H7 (cell line): ENCODE results near the gene CNN3. TPM values are rescaled to one million over a fixed set of nuclear protein-coding genes. Genes with fewer than 3 reads are reported as not detected.

Experiments
- DNase-seq: peaks from one replicate; pipeline ENCODE4 v3.0.0; 2012
- H3K27me3 ChIP-seq: 2 replicates; pipeline ENCODE4 v1.6.0; 2011; ENCODE audit warnings: mild to moderate bottlenecking, low read length; ENCODE audit not compliant: control insufficient read depth, insufficient read depth
- H3K36me3 ChIP-seq: replicated peaks from 2 replicates; pipeline ENCODE4 v1.5.1; 2011; ENCODE audit warnings: low read length; ENCODE audit not compliant: control insufficient read depth, insufficient read depth
- H3K4me3 ChIP-seq: 2 replicates; pipeline ENCODE4 v1.5.1; 2011; ENCODE audit warnings: low read depth, mild to moderate bottlenecking, control low read depth, low read length, moderate library complexity; ENCODE audit not compliant: insufficient read depth
- total RNA-seq: library from RNA; depleted of rRNA; stranded (reverse); fragments of >200 nt; shearing (Covaris generic); gene quantifications from 2 replicates; pipeline ENCODE4 v1.2.3, GENCODE V29; 2014

CNN3 gene
- total RNA-seq, 1 experiment from 2014 or later = 364 TPM

DNA sequence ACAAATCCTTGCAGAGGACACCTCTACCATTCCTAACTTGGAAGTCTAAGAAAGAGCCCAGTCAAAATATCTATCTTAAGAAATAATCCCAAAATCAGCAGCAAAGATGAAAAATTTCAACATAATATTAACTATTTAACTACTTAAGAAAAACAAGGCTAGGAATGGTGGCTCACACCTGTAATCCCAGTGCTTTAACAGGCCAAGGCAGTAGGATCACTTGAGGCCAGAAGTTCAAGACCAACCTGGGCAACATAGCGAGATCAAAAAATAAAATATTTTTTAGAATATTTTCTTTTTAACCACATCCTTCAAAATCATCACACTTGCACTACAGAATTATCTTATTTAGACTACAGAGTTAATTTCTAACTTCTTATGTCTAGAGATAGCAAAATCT lies 4.9 kb downstream of the CNN3 start:
- no peak for DNase-seq
- H3K36me3 ChIP-seq = no peaks in the 10 kb centered on the region
- H3K27me3 ChIP-seq = no peaks in the 10 kb centered on the region
- H3K4me3 ChIP-seq = no peak overlapping the region

DNA sequence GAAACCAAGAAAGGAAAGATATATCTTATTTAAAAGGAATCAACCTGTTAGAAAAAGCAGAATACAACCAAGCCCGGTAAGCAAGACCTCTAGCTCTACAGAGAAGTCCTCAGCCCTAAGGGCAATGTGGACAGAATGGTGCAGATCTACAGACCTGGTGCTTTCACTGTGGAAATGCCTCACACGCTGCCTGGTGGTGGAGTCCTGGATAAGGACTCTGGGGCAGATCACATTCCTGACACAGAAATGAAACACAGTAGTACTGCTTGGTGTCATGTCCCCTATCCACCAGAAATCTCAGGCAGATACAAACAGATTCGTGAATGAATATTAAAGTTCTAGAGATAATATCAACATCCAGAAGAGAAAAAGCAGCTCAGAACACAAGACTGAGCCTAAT lies 6.8 kb downstream of the CNN3 start:
- no peaks in the 10 kb centered on the region for H3K27me3 ChIP-seq
- H3K36me3 ChIP-seq = no peaks in the 10 kb centered on the region
- DNase-seq = no peak
- no peak overlapping the region for H3K4me3 ChIP-seq

DNA sequence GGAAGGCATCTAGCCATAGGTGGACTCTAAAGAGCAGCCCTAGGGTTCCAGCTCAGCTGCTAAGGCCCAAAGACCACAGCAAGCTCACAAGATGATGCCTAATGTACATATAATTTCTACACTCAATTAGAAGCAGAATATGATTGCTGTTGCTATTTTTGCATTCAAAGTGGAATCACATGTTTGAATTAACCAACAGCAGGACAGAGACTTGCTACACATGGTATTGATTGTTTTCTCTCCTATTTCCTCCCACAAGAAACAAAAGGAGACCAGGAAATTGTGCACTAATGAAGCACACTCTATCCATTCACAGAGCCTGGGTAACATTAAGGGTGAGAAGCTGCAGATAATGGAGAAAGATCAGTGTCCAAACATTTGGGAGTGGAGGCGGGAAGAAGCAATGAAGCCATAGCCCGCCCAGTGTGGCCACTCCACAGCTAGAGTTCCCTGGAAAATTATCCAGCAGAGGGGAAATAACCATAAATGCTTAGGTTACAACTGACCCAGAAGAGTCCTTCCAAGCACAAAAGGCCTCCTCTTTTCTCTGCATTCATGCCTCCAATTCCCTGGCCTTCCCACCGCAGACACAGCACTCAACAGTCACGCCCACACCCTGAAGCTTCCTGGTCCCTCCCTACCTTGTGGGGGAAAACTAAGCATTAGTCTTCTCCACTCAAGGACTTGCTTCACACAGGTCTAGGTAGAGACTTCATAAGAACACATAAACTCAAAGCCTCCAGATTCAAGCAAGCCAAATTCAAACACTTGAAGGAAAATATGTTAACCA lies 7.5 kb downstream of the CNN3 start:
- no peak overlapping the region for H3K4me3 ChIP-seq
- DNase-seq = no peak
- no peaks in the 10 kb centered on the region for H3K27me3 ChIP-seq
- H3K36me3 ChIP-seq = no peaks in the 10 kb centered on the region

DNA sequence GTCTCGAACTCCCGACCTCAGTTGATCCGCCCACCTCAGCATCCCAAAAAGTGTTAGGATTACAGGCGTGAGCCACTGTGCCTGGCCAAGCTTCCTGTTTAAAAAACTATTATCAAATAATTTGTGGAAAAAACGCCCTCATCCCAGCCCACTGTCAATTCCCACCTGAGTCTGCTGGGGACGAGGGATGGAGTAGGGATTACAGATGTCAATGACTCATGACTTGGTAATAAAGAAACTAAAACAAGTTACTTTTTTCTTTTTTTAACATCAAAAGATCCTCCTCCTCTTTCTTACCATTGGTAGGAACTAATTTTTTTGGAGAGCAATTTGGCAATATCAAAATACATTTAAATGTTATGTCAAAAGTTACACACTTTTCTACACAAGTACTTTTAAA lies 9.7 kb downstream of the CNN3 start:
- H3K4me3 ChIP-seq = no peak overlapping the region
- H3K36me3 ChIP-seq = no peaks in the 10 kb centered on the region
- H3K27me3 ChIP-seq = no peaks in the 10 kb centered on the region
- DNase-seq = no peak

DNA sequence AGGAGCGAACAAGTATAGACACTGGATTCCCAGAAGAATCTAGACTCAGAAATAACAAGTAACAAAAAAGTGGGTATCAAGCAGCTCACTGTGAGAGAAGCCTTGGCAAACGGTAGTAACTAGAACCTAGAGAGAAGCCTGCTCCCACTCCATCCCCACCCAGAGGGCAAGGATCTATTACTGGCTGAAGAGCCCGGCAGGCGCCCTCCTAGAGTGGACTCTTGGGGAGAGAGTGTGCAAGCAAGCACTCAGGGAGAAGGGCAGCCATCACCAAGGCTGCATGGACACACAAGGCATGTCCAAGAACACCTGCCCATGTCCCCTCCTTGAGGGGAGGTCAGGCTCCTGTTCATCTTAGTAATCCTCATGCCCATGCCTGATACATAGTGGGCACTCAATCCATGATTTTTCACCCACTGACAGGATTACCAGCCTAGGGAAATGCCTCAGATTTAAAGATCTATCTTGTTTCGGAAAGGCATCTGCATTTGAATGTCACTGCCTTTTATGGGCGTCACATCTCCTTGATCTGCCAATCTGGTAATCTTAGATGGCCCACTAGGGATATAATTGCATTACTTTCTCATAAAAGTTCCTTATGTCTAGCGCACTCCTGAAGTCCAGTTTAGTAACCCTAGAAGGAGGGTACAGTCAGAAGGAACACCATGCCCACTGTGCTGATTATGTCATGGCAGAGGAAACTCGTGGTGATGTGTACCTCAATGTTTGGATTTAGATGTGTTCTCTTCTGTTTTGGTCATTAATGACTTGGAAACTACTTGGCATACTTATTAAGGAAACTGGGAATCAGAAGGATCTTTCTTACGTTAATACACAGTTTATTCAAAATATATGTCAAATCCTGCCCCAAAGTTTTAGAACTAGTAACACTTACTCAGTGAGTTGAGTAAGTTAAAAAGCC lies 14.4 kb downstream of the CNN3 start:
- Histone ChIP-seq H3K27me3 (no peaks in the 10 kb centered on the region), H3K4me3 (no peak overlapping the region), H3K36me3 (no peaks in the 10 kb centered on the region)
- DNase-seq = no peak

DNA sequence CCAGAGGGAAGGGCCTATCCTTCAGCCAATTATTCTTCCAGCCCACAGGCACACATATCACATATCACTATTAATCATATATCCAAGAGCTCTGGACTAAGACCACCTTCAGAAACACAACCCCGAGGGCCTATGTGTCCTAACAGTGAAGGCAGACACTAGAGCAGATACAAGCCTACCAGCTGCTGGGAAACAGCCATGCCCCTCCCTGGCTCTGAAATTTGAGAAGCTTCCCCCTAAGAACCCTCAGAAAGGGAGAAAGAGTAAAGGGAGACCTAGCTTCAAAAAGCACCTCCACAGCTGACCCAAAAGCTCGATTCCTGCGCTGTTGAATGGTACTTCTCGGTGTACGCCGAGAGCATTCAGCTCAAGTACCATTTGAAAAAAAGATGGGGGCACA lies 17.4 kb downstream of the CNN3 start:
- H3K4me3 ChIP-seq = no peak overlapping the region
- peak; percentile 30 for DNase-seq
- no peaks in the 10 kb centered on the region for H3K36me3 ChIP-seq
- H3K27me3 ChIP-seq = no peaks in the 10 kb centered on the region

DNA sequence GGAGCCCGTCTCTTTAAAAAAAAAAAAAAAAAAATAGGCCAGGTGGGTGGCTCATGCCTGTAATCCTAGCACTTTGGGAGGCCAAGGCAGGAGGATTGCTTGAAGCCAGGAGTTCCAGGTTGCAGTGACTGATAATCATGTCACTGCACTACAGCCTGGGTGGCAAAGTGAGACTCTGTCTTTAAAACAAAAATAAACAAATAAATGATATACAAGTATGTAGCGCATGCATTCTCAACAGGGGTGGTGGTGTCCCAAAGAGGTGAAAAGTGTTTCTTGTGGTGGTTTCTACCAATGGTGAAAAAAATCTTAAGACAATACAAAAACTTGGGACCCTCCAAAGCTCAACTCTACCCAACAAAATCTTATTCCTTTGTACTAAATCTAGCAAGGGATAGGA lies 17.9 kb downstream of the CNN3 start:
- no peak for DNase-seq
- Histone ChIP-seq H3K4me3 (no peak overlapping the region), H3K27me3 (no peaks in the 10 kb centered on the region), H3K36me3 (no peaks in the 10 kb centered on the region)

DNA sequence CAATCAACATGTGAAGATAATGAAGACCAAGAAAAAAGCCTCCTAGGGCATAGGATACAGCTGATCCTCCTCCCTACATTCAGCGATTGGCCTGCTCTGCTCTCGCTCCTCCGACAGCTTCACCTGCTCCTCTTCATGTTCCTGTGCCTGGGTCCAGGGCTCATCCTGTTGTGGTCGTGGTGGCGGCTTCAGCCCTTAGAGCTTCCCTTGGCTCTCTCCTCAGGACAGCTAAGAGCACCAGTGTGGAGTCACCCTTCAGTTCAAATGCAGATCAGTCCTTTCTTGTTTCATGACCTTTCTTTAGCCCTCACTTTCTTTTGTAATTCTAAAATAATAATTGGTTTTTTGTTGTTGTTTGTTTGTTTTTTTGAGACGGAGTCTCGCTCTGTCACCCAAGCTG lies 18.7 kb downstream of the CNN3 start:
- no peaks in the 10 kb centered on the region for H3K36me3 ChIP-seq
- no peak for DNase-seq
- no peak overlapping the region for H3K4me3 ChIP-seq
- no peaks in the 10 kb centered on the region for H3K27me3 ChIP-seq

DNA sequence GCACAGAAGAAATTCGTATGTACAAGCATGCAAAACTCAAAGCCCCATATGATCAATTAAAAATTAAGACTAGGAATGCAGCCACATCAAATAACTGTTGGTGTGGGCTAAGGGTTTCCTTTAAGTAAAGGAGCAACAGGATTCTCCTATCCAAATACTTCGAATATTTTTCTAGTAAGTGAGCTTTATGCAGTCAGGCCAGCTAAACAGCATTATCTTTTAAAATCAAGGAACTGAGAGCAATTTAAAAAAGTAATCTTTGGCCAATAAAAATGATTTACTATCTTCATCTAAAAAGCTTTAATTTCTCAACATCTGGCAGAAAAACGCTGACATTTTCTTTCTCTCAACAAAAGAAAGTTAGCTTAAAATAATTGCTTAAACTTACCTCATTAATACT lies 19.8 kb downstream of the CNN3 start:
- H3K36me3 ChIP-seq = no peaks in the 10 kb centered on the region; the same call in 1 of the 2 replicates
- no peaks in the 10 kb centered on the region for H3K27me3 ChIP-seq
- DNase-seq = no peak
- H3K4me3 ChIP-seq = no peak overlapping the region

DNA sequence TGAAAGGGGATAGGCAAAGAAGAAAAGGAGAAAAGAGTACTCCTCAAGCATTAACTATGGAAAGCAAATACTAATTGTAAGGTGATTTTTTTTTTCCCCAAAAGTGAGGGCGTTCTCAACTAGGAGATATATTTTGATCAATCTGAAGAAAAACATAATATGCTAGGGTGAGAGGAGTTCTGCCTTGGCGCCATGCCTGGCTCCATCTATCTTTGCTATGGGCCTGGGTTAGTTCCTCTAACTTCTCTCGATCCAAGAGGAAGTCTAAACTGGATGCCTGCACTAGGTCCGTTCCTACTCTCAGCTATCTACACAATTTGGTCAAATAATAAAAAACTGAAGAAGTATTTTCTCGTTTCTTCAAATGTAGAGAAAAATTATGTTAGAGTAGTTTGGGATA lies 20.5 kb downstream of the CNN3 start:
- no peaks in the 10 kb centered on the region; the same call in none of the 2 replicates for H3K36me3 ChIP-seq
- no peak overlapping the region for H3K4me3 ChIP-seq
- no peaks in the 10 kb centered on the region for H3K27me3 ChIP-seq
- no peak for DNase-seq

DNA sequence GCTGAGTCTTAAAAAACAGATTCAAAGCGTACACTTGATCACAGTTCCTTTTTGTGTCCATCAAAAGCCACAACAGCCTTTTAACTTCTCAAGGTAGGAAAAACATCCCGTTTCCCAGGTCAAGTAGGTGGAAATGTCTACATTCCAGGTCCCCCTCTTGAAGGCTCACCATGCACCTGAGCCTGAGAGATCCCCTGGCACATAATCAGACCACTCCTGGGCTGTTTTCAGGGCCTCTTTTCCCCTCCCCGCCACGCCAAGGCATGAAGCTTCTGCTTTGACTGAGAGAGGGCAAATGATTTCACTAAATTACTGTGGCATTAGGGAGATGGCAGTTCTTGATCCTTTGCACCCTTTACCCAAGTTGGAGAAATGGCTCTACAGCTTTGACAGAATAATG lies 21.7 kb downstream of the CNN3 start:
- Histone ChIP-seq H3K27me3 (no peaks in the 10 kb centered on the region), H3K36me3 (no peaks in the 10 kb centered on the region; the same call in none of the 2 replicates), H3K4me3 (no peak overlapping the region)
- DNase-seq = no peak

DNA sequence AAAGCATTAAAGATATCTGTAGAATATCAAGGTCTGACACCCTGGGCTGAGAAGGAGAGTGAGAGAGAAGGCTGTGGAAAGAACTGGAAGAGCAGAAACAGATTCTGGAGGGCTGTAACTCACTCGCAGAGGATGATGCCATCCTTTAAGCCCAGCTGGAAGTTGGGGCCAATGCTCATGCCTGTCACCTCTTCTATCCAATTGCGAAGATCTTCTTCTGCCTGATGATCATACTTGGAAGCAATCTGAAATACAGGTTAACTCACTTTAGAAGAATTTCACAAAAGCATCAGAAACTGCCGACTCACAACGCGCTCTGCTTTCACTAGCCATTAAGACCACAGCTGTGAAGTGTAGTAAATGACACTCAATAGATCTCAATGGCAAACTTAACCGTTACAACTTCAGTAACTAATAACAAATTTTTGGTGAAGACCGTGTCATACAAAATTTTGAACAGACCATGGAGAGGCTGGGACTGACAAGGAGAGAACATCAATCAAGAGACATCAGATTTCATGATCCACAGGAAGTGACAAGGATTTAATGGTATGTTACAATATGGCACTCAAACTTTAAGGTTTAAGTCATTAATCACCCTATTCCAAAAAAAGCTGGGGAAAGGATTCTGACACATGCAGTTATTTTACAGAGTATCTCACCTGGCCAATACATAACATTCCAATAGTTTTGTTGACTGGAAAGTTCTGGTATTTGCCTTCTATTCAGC lies 23.5 kb downstream of the CNN3 start:
- Histone ChIP-seq H3K27me3 (no peaks in the 10 kb centered on the region), H3K4me3 (no peak overlapping the region), H3K36me3 (peaks cover 4% of the 10 kb centered on the region)
- DNase-seq = no peak

DNA sequence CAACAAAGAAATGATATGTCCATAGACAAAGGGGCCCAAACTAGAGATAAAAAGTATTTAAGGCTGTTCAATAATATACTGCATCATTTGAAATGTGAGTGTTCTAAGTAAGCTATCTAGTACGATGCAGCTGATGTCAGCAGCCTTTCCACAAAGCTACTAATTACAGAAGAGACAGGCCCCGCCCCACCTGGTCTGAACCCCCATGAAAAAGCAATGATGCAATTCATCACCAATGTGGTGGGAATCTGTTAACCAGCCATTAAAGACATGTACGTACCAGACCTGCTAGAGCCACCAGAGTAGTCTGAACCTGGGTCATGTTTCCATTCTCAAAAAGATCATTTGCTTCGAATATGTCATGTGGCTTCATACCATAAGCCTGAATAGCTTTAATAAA lies 25.1 kb downstream of the CNN3 start:
- Histone ChIP-seq H3K4me3 (no peak overlapping the region), H3K27me3 (no peaks in the 10 kb centered on the region), H3K36me3 (peaks cover 12% of the 10 kb centered on the region)
- no peak for DNase-seq

DNA sequence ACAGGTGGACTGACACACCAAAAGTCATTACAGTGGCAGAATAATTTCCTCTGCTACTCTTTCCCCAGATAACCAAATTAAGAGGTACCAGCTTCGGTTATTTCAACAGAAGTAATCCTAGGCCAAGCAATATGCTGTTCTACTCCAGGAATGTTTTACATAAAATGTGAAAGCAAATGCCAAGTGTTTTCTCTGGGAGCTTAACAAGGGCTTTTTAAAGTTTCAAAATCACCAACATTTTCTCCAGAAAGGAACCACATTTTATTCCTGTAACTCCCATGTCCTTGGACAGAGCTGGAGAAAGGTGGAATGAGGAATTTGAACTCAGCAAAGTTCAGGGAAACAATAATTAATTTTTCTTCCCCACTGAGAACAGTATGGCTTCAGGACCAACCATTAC lies 27.2 kb downstream of the CNN3 start:
- no peak for DNase-seq
- H3K4me3 ChIP-seq = no peak overlapping the region
- H3K36me3 ChIP-seq = peaks cover 14% of the 10 kb centered on the region
- H3K27me3 ChIP-seq = no peaks in the 10 kb centered on the region
